Hepatocyte (in vitro differentiated cells): ENCODE data around the gene LYZL2.
A peak's percentile ranks its signal among the peaks of the same experiment; 100 is the strongest.

Experiments
- EZH2 ChIP-seq: fragments of 200-600 bp; sonication (generic); IDR thresholded peaks from 2 replicates; pipeline ENCODE4 v1.6.1; 2016; ENCODE audit warnings: antibody characterized with exemption, mild to moderate bottlenecking, borderline replicate concordance
- EZH2phosphoT487 ChIP-seq: fragments of 200-600 bp; sonication (generic); IDR thresholded peaks from one replicate; pipeline ENCODE4 v1.6.1; 2018; ENCODE audit warnings: antibody characterized with exemption, mild to moderate bottlenecking, low read depth, moderate library complexity; ENCODE audit not compliant: unreplicated experiment, severe bottlenecking
- TF ChIP-seq, protein P1 (sequence below): fragments of 200-600 bp; sonication (generic); IDR thresholded peaks from 2 replicates; pipeline ENCODE4 v1.5.1; 2016; ENCODE audit warnings: antibody characterized with exemption, mild to moderate bottlenecking; ENCODE audit not compliant: poor library complexity

DNA sequence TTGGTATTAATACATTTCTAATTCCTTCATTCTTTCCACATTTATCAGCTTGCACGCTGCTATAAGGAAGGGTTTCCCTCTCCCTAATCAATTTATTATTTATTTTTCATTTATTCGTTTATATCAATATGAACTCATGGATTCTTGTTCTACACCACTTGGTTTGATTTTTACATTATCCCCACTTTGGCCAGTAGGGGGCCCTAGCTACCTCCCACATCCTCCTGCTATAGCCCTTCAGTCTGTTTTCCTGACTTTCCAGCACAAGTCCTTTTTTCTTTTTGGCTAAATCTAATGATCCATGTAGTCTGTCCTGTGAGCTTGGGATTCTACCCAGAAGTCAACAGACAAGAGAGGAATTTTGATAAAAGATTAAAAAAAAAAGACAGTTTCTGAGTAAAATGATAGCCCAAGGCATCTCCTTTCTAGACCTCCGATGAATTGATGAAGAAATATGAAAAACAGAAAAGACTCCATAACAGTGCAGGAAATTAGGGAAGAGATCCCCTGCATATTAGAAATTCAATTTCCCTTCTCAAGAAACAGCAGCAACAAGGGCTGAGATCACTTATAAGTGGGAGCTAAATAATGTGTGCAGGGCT, 47.7 kb downstream of the LYZL2 start:
- TF ChIP-seq, protein P1, sequence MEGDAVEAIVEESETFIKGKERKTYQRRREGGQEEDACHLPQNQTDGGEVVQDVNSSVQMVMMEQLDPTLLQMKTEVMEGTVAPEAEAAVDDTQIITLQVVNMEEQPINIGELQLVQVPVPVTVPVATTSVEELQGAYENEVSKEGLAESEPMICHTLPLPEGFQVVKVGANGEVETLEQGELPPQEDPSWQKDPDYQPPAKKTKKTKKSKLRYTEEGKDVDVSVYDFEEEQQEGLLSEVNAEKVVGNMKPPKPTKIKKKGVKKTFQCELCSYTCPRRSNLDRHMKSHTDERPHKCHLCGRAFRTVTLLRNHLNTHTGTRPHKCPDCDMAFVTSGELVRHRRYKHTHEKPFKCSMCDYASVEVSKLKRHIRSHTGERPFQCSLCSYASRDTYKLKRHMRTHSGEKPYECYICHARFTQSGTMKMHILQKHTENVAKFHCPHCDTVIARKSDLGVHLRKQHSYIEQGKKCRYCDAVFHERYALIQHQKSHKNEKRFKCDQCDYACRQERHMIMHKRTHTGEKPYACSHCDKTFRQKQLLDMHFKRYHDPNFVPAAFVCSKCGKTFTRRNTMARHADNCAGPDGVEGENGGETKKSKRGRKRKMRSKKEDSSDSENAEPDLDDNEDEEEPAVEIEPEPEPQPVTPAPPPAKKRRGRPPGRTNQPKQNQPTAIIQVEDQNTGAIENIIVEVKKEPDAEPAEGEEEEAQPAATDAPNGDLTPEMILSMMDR = peak; percentile 56
- TF ChIP-seq EZH2phosphoT487 (no peak), EZH2 (no peak)
